Measurements from ENCODE around the gene PDE11A.

PDE11A gene

DNA sequence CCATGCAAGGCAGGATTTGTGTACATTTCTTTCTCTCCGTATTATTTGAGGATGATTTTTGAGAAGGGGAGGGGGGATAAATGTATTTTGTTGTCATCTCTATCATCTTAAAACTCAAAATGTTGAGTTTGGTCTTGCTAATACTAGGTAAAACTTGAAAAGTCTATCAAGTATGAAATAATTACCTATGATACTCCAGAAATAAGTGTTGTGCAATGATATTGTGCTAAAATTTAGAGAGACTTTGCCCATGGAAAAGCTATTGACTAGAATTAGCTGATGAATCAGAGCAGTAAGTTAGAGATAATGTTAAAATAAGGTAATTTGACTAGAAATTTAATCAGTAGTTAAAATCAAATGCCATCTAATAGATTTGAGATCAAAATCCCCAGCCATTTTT lies 356.1 kb downstream of the PDE11A start:
- H3K4me1 ChIP-seq (ENCODE audit: insufficient read depth, low read length) = peaks cover 6% of the 10 kb centered on the region
- H3K27me3 ChIP-seq (ENCODE audit: insufficient read depth, low read length) = no peaks in the 10 kb centered on the region
- H2AFZ ChIP-seq (ENCODE audit: low read depth, low read length) = no peak overlapping the region
- no peaks in the 10 kb centered on the region for H3K36me3 ChIP-seq (ENCODE audit: insufficient read depth, low read length)
- H3K9me3 ChIP-seq (ENCODE audit: low read length) = no peaks in the 10 kb centered on the region
- no peak overlapping the region for H3K4me3 ChIP-seq (ENCODE audit: low read length)

DNA sequence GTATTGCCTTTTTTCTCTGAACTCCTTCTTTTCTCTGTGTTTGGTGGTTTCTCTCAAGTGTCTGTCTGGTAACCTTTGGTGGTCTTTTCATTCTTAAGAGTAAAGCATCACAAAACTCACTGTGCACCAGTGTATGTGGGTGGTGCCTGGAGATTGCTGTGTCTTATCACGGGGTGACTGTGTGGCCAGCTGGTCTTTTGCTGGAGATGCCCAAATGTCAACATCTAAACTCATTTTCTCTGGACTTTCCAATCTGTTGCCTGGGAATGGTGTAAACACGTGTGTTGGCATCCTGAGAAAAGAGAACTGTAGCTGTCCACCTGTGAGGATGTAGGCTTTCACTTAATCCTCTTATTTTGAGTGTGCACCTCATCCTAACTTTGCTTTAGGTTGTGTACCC lies 356.8 kb downstream of the PDE11A start:
- no peak overlapping the region for H2AFZ ChIP-seq (ENCODE audit: low read depth, low read length)
- no peaks in the 10 kb centered on the region for H3K36me3 ChIP-seq (ENCODE audit: insufficient read depth, low read length)
- no peak overlapping the region for H3K4me3 ChIP-seq (ENCODE audit: low read length)
- H3K9me3 ChIP-seq (ENCODE audit: low read length) = no peaks in the 10 kb centered on the region
- peaks cover 10% of the 10 kb centered on the region for H3K4me1 ChIP-seq (ENCODE audit: insufficient read depth, low read length)
- no peaks in the 10 kb centered on the region for H3K27me3 ChIP-seq (ENCODE audit: insufficient read depth, low read length)

DNA sequence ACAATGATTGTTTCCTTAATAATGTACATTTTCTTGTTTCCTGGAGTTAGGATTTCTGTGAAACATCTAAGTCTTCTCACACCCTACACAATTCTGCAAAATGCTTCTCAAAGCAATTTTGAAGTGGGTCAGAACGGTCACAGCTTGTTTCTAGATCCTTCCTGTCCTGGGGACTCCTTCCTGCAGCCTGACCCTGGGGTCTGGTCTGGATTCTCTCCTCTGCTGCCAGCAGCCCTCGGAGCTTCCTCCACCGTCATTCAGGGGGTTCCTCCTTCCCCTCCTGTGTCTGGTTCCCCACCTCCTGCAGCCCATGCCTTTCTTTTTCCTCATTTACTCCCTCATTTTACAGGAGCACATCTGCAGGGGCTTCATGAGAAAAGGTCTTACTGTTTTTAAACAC lies 357.9 kb downstream of the PDE11A start:
- no peaks in the 10 kb centered on the region for H3K9me3 ChIP-seq (ENCODE audit: low read length)
- no peaks in the 10 kb centered on the region for H3K27me3 ChIP-seq (ENCODE audit: insufficient read depth, low read length)
- no peak overlapping the region for H2AFZ ChIP-seq (ENCODE audit: low read depth, low read length)
- H3K4me3 ChIP-seq (ENCODE audit: low read length) = no peak overlapping the region
- H3K4me1 ChIP-seq (ENCODE audit: insufficient read depth, low read length) = peaks cover 11% of the 10 kb centered on the region
- H3K36me3 ChIP-seq (ENCODE audit: insufficient read depth, low read length) = no peaks in the 10 kb centered on the region

DNA sequence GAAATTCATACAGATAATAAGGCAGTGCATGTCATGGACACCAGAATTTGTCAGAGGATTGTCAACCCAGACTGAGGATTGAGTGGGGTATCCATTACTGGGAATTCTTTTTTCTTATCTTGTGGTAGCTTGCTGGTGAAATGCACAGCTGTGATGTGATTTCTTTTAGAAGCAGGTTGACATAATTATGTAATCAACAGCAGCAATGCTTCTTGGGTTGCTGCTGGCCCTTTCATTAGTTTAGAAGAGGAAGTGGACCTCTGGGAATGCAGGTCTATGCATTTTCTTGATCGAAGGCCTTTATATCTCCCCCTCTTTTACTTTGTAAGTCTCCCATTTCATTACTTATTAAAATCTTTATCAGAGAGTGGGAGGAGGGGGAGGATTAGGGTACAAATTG lies 360.1 kb downstream of the PDE11A start:
- Histone ChIP-seq H3K36me3 (ENCODE audit: insufficient read depth, low read length) (no peaks in the 10 kb centered on the region), H3K4me1 (ENCODE audit: insufficient read depth, low read length) (peaks cover 11% of the 10 kb centered on the region), H3K4me3 (ENCODE audit: low read length) (no peak overlapping the region), H3K9me3 (ENCODE audit: low read length) (no peaks in the 10 kb centered on the region), H3K27me3 (ENCODE audit: insufficient read depth, low read length) (no peaks in the 10 kb centered on the region), H2AFZ (ENCODE audit: low read depth, low read length) (no peak overlapping the region)

DNA sequence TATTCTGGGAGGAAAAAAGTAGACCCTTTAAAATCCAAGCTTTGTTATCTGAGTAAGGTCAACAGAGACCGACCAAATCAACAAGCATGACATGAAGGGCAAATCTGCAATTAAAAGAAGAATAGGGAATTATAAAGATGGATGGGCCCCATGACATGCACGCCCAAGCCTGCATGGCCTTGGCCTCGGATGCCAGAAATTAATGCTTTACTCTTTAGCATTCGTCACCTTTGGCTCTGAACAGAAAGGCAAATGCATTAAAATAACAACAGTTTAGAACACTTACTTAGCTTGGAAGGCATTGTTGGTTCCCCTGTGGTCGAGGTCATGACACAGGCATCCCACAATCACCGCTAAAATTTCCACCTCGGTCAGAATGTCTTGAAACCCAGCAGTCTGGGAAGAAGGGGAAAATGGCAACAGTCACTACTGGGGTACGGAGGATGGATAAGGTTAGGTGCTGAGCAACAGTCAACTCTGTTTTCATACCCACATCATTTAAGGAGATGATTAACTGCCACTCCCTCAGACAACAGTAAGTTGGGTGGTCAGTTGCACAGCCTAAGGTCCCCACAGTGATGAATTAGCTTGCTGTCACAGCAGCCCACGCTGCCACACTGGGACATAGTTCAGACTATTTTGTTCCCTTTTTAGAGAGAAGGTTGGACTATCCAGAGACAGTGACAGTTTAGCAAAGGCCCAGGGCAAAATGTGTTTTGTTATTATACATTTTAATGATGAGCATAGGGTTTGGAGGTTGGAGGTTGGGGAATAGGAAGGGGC lies 360.9 kb downstream of the PDE11A start:
- H3K9me3 ChIP-seq (ENCODE audit: low read length) = no peaks in the 10 kb centered on the region
- peak overlapping the region; percentile 0 for H2AFZ ChIP-seq (ENCODE audit: low read depth, low read length)
- no peaks in the 10 kb centered on the region for H3K27me3 ChIP-seq (ENCODE audit: insufficient read depth, low read length)
- H3K36me3 ChIP-seq (ENCODE audit: insufficient read depth, low read length) = no peaks in the 10 kb centered on the region
- H3K4me3 ChIP-seq (ENCODE audit: low read length) = no peak overlapping the region
- peaks cover 11% of the 10 kb centered on the region for H3K4me1 ChIP-seq (ENCODE audit: insufficient read depth, low read length)

DNA sequence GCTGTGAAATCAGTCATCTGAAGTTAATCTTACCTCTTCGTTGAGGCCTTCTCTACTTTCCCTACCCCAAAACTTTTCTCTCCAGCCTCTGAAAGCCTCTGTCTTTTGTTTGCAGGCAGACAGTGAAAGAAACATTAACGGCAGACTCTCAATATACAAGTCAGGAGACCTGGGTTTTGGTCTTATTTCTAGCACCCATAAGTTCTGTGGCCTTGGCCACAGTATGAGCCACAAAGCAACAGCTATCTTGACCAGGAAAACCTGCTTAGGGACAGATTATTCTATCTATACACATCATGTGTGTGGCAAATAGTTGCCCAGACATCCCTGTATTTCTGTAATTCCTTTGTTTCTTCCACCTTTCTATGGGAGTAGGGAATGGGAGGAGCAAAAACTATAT lies 361.7 kb downstream of the PDE11A start:
- Histone ChIP-seq H3K9me3 (ENCODE audit: low read length) (no peaks in the 10 kb centered on the region), H3K4me1 (ENCODE audit: insufficient read depth, low read length) (peaks cover 11% of the 10 kb centered on the region), H3K4me3 (ENCODE audit: low read length) (no peak overlapping the region), H3K27me3 (ENCODE audit: insufficient read depth, low read length) (no peaks in the 10 kb centered on the region), H2AFZ (ENCODE audit: low read depth, low read length) (peak overlapping the region; percentile 0), H3K36me3 (ENCODE audit: insufficient read depth, low read length) (no peaks in the 10 kb centered on the region)

DNA sequence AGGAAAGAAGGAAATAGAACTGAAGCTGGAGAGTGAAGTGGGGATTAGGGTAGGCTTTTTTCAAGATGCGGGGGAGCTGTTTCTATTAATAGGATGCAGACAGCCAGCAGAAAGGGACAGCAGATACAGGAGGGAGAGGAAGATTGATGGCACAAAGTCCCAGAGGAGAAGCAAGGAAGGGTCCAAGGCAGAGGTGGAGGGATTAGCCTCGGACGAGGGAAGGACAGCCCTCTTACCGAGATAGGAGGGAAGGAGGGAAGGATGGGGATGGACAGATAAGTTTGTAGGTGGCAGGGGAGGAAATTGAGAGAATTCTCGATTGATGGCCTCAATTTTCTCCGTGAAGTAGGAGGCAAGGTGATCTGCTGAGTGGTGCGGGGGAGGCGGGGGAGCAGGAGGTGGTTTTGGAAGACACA lies 362.6 kb downstream of the PDE11A start:
- no peak overlapping the region for H3K4me3 ChIP-seq (ENCODE audit: low read length)
- H3K4me1 ChIP-seq (ENCODE audit: insufficient read depth, low read length) = peaks cover 11% of the 10 kb centered on the region
- no peak overlapping the region for H2AFZ ChIP-seq (ENCODE audit: low read depth, low read length)
- no peaks in the 10 kb centered on the region for H3K9me3 ChIP-seq (ENCODE audit: low read length)
- no peaks in the 10 kb centered on the region for H3K36me3 ChIP-seq (ENCODE audit: insufficient read depth, low read length)
- no peaks in the 10 kb centered on the region for H3K27me3 ChIP-seq (ENCODE audit: insufficient read depth, low read length)

DNA sequence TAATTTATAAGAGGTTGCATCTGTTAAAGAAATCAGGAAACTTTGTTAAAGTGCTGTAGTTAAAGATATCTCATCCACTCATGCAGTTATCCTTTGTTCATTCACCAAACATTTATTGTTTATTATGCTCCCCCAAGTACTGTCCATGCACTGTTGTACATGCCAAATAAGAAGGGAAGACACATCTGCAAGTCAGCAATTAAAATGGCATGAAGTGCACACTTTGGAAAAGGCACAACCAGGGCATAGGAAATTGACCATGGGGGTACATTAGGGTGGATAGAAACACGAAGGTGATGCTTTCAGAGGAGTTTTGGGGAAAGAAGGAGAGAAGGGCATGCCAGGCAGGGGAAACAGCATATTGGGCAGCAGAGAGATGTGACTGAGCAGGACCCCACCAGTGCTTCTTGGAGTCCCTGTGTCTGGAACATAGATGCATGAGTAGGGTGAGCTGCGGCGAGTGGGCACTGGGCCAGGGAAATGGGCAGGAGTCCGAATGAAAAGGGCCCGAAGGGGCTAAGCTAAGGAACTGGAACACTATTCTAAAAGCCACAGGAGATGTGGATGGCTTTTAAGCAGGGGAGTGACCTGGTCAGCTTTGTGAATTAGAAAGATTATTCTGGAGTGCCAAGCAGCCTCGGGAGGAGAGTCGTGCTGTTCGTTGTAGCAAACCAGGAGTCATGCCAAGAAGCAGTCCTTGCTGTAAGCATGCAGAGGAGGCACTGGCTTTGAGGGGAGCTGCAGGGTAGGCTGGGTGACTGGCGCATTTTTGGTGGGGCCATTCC lies 363.7 kb downstream of the PDE11A start:
- no peaks in the 10 kb centered on the region for H3K27me3 ChIP-seq (ENCODE audit: insufficient read depth, low read length)
- H3K4me3 ChIP-seq (ENCODE audit: low read length) = no peak overlapping the region
- peaks cover 11% of the 10 kb centered on the region for H3K4me1 ChIP-seq (ENCODE audit: insufficient read depth, low read length)
- no peaks in the 10 kb centered on the region for H3K9me3 ChIP-seq (ENCODE audit: low read length)
- no peak overlapping the region for H2AFZ ChIP-seq (ENCODE audit: low read depth, low read length)
- no peaks in the 10 kb centered on the region for H3K36me3 ChIP-seq (ENCODE audit: insufficient read depth, low read length)

DNA sequence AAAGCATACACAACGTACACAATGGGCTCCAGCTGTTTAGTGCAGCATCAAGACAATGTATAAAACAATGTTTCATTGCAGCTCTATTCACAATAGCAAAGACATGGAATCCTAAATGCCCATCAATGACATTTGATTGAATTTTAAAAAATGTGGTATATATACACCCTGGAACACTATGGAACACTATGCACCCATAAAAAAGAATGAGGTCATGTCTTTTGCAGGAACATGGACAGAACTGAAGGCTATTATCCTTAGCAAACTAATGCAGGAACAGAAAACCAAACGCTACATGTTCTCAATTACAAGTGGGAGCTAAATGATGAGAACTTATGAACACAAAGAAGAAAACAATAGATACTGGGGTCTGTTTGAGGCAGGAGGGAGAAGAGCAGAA lies 364.5 kb downstream of the PDE11A start:
- H3K27me3 ChIP-seq (ENCODE audit: insufficient read depth, low read length) = no peaks in the 10 kb centered on the region
- no peak overlapping the region for H3K4me3 ChIP-seq (ENCODE audit: low read length)
- H2AFZ ChIP-seq (ENCODE audit: low read depth, low read length) = no peak overlapping the region
- peaks cover 11% of the 10 kb centered on the region for H3K4me1 ChIP-seq (ENCODE audit: insufficient read depth, low read length)
- H3K36me3 ChIP-seq (ENCODE audit: insufficient read depth, low read length) = no peaks in the 10 kb centered on the region
- H3K9me3 ChIP-seq (ENCODE audit: low read length) = no peaks in the 10 kb centered on the region

DNA sequence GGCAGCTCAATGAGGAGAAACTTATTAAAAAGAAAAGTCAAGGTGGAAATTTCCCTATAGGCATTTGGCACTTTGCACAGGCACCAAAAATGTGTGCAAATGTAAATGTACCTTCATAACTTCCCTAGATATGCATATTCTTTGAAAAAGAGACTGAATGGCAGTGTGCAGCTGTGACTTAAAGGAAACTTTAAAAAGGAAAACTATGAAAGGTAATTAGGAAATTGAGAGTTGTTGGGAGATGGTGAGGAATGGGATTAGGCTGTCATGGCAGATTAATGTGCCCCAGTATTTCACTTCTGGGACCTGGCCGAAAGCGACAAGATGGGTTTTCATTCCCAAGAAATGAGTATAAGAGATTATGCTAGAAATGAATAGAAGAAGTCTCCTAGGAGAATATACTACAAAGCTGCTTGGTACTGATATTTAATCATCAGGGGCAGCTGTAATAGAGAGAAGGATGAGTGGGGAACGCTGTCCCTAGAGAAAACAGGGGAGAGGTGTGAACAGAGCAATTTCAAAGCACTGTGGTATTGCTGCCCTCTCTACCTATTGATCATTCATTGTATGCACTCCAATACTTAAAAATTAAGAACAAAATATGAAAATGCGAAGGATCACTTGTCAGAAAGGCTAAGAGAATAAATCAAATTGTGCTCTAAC lies 366.9 kb downstream of the PDE11A start:
- H2AFZ ChIP-seq (ENCODE audit: low read depth, low read length) = no peak overlapping the region
- peaks cover under 1% of the 10 kb centered on the region for H3K4me1 ChIP-seq (ENCODE audit: insufficient read depth, low read length)
- no peaks in the 10 kb centered on the region for H3K36me3 ChIP-seq (ENCODE audit: insufficient read depth, low read length)
- no peaks in the 10 kb centered on the region for H3K27me3 ChIP-seq (ENCODE audit: insufficient read depth, low read length)
- H3K9me3 ChIP-seq (ENCODE audit: low read length) = no peaks in the 10 kb centered on the region
- no peak overlapping the region for H3K4me3 ChIP-seq (ENCODE audit: low read length)

DNA sequence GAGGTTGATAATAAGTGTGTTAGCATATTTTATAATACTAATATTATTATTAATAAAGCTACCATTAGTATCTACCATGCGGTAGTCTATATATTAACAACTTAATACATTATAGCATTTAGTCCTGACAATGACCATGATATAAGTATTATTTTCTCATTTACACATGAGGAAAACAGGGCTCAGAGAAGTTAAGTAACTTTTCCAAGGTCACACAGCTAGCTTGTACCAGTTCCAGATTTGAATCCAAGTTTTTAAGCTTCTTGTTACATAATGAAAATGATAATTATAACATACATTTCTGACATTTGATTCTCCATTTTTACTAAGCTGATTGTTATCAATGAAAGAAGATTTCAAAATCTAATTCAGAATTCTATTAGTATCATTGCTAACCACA lies 369.4 kb downstream of the PDE11A start:
- Histone ChIP-seq H3K36me3 (ENCODE audit: insufficient read depth, low read length) (no peaks in the 10 kb centered on the region), H3K9me3 (ENCODE audit: low read length) (no peaks in the 10 kb centered on the region), H2AFZ (ENCODE audit: low read depth, low read length) (no peak overlapping the region), H3K4me3 (ENCODE audit: low read length) (no peak overlapping the region), H3K27me3 (ENCODE audit: insufficient read depth, low read length) (no peaks in the 10 kb centered on the region), H3K4me1 (ENCODE audit: insufficient read depth, low read length) (no peaks in the 10 kb centered on the region)

DNA sequence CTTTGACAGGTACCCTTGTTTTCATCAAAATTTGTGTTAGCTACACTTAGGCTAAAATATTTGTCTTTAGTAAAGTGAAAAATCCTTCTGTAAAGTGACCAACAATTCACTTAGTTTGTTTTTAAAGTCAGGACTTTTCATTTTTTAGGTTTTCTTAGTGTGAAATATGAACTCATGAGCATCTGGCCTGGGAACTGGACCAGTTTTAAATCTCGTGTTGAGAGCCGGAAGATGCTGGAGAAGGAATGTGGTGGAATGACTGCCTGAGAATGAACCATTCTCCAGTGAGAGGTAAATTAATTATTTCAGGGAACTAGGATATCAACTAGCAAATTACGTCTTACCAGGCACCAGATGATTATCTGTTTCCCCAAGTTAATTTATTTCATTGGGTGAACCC lies 374.3 kb downstream of the PDE11A start:
- Histone ChIP-seq H3K9me3 (ENCODE audit: low read length) (no peaks in the 10 kb centered on the region), H3K4me1 (ENCODE audit: insufficient read depth, low read length) (no peaks in the 10 kb centered on the region), H3K36me3 (ENCODE audit: insufficient read depth, low read length) (no peaks in the 10 kb centered on the region), H3K27me3 (ENCODE audit: insufficient read depth, low read length) (no peaks in the 10 kb centered on the region), H3K4me3 (ENCODE audit: low read length) (no peak overlapping the region), H2AFZ (ENCODE audit: low read depth, low read length) (no peak overlapping the region)

DNA sequence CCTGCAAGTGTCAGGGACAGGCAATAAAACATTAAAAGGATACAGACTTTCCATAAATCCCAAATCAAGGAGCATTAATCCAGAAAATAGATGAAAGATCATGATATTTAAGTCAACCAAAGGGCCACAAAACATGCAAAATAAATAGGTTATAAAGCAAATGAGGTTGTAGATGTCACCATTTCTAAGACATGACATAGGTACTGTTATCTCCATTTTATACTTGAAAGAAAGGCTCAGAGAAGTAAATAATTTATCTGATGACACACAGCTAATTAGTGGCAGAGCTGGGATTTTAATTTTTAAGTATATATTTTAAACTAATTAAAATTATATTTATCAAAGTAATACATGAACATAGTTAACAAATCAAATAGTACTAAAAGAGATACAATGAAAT lies 378.2 kb downstream of the PDE11A start:
- Histone ChIP-seq H3K4me3 (ENCODE audit: low read length) (no peak overlapping the region), H3K36me3 (ENCODE audit: insufficient read depth, low read length) (no peaks in the 10 kb centered on the region), H3K4me1 (ENCODE audit: insufficient read depth, low read length) (no peaks in the 10 kb centered on the region), H3K9me3 (ENCODE audit: low read length) (no peaks in the 10 kb centered on the region), H3K27me3 (ENCODE audit: insufficient read depth, low read length) (no peaks in the 10 kb centered on the region), H2AFZ (ENCODE audit: low read depth, low read length) (no peak overlapping the region)
